H1 (cell line): ENCODE data around the gene TUBA4B. TPM values are rescaled to one million over a fixed set of nuclear protein-coding genes. Genes with fewer than 3 reads are reported as not detected.

Experiments used
- microRNA counts: library from miRNA; unstranded; fragments of <30 nt; microRNA quantifications from one replicate; lab custom pipeline; 2015
- microRNA-seq, 2 experiments: library from miRNA; unstranded; fragments of <30 nt; microRNA quantifications; one replicate each; pipeline versions ENCODE4 to v1.2.0, GENCODE V29; 2016 to 2020; ENCODE audit warnings: borderline microRNAs expressed in 2 of 2, borderline number of aligned reads in 2 of 2, borderline replicate concordance in 1 of 2
- polyA plus RNA-seq, 7 experiments: library from polyadenylated mRNA; depleted of rRNA in 3 of 7; stranded (reverse) in 5 of 7; unstranded in 2 of 7; fragments of >200 nt in 5 of 7; fragments of 200-250 nt in 2 of 7; gene quantifications; 1 replicate in 5 of 7; 2 replicates in 1 of 7; 4 replicates in 1 of 7; pipeline versions ENCODE4 v1.2.1 to v1.2.3, GENCODE V29; 2011 to 2013; ENCODE audit warnings: missing spikeins in 2 of 7, mixed read lengths in 2 of 7
- small RNA-seq: library from polyadenylated mRNA; stranded (forward); fragments of <200 nt; extraction: miRNeasy Mini kit (QIAGEN cat#:217004); gene quantifications from one replicate; pipeline ENCODE3, GENCODE V24; 2013; ENCODE audit not compliant: insufficient read depth
- total RNA-seq: library from RNA; stranded (reverse); fragmentation: NEBNext Ultra II Directional; extraction: Animal tissue kit (Norgen Biotek cat#: 25700); gene quantifications from 2 replicates; pipeline ENCODE4 v1.2.1, GENCODE V29; 2021
- TF ChIP-seq, protein P1 (sequence below): IDR thresholded peaks from 2 replicates; pipeline ENCODE4 v1.6.1; 2012; ENCODE audit warnings: low read length, inconsistent platforms

The TUBA4B gene
- total and polyA plus RNA-seq, 2 of the 8 experiments (the other 6 are each of a cell fraction or from before 2014, with no cell fraction given) = 0.08 to 0.24 TPM

DNA sequence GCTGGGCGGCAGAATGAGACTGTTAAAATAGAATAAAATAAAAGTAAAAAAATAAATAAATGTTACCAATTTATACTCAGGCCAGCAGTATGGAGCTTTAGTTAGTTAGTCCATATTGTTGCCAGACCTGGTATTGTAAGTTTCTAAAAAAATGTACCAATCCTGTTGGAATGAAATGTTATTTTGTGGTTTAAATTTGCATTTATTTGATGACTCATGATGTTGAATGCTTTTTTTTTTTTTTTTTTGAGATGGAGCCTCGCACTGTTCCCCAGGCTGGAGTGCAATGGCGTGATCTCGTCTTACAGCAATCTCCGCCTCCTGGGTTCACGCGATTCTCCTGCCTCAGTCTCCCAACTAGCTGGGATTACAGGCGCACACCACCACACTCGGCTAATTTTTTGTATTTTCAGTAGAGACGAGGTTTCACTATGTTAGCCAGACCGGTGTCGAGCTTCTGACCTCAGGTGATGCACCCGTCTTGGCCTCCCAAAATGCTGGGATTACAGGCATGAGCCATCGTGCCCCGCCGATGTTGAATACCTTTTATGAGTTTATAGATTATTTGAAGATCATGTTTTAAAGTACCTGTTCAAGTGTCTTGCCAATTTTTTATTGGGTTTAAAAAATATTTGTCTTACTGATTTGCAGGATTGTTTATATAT lies 61.9 kb downstream of the TUBA4B start (continued):
- TF ChIP-seq, protein P1, sequence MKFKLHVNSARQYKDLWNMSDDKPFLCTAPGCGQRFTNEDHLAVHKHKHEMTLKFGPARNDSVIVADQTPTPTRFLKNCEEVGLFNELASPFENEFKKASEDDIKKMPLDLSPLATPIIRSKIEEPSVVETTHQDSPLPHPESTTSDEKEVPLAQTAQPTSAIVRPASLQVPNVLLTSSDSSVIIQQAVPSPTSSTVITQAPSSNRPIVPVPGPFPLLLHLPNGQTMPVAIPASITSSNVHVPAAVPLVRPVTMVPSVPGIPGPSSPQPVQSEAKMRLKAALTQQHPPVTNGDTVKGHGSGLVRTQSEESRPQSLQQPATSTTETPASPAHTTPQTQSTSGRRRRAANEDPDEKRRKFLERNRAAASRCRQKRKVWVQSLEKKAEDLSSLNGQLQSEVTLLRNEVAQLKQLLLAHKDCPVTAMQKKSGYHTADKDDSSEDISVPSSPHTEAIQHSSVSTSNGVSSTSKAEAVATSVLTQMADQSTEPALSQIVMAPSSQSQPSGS = no peak

MicroRNAs encoded within 50 kb of the gene (microRNA counts, 767-probe panel; counts per million panel counts)
- microRNA hsa-miR-153 (lab: Ali Mortazavi, UCI) = 879 counts per million, percentile 95 among the panel's probes with 10 or more counts

Small RNA genes within 50 kb of the gene (microRNA-seq; reads per million reads assigned to microRNA genes)
- gene MIR153-1 = 0 reads per million in 2 experiments

Small RNA genes within 50 kb of the gene (small RNA-seq; reads per million reads assigned to genes)
- 21.4 reads per million, percentile 92 among the genes with 10 or more reads in this experiment for gene MIR153-1

Other genes with a start within 250 kb of the TUBA4B start
- 0.13 and 0.19 TPM in 2 replicates for gene CFAP65, start 211.7 kb upstream of the TUBA4B start, total RNA-seq
- gene CFAP65, start 211.7 kb upstream of the TUBA4B start, polyA plus RNA-seq (2011; rRNA removed) = 0.38 and 0.45 TPM in 2 replicates
- gene IHH, start 192.3 kb upstream of the TUBA4B start, total RNA-seq = not detected in 2 replicates
- 0.03 and 0.13 TPM in 2 replicates for gene IHH, start 192.3 kb upstream of the TUBA4B start, polyA plus RNA-seq (2011; rRNA removed)
- gene NHEJ1, start 92.4 kb upstream of the TUBA4B start, total RNA-seq = 22.7 and 25.7 TPM in 2 replicates
- 19.4 and 24.1 TPM in 2 replicates for gene NHEJ1, start 92.4 kb upstream of the TUBA4B start, polyA plus RNA-seq (2011; rRNA removed)
- 0.84 and 0.90 TPM in 2 replicates for gene SLC23A3, start 83.2 kb upstream of the TUBA4B start, total RNA-seq
- 0.31 and 0.35 TPM in 2 replicates for gene SLC23A3, start 83.2 kb upstream of the TUBA4B start, polyA plus RNA-seq (2011; rRNA removed)
- gene CNPPD1, start 76.3 kb upstream of the TUBA4B start, total RNA-seq = 32.9 and 33.0 TPM in 2 replicates
- 35.9 and 44.8 TPM in 2 replicates for gene CNPPD1, start 76.3 kb upstream of the TUBA4B start, polyA plus RNA-seq (2011; rRNA removed)
- gene RETREG2, start 75.0 kb upstream of the TUBA4B start, total RNA-seq = 50.2 and 51.3 TPM in 2 replicates
- gene RETREG2, start 75.0 kb upstream of the TUBA4B start, polyA plus RNA-seq (2011; rRNA removed) = 66.8 and 67.4 TPM in 2 replicates
- gene ZFAND2B, start 46.5 kb upstream of the TUBA4B start, total RNA-seq = 16.0 and 16.6 TPM in 2 replicates
- 17.9 and 20.2 TPM in 2 replicates for gene ZFAND2B, start 46.5 kb upstream of the TUBA4B start, polyA plus RNA-seq (2011; rRNA removed)
- 44.9 and 49.9 TPM in 2 replicates for gene ABCB6, start 34.3 kb upstream of the TUBA4B start, total RNA-seq
- gene ABCB6, start 34.3 kb upstream of the TUBA4B start, polyA plus RNA-seq (2011; rRNA removed) = 50.6 and 65.6 TPM in 2 replicates
- gene ATG9A, start 23.6 kb upstream of the TUBA4B start, total RNA-seq = 43.6 and 43.8 TPM in 2 replicates
- 66.8 and 82.2 TPM in 2 replicates for gene ATG9A, start 23.6 kb upstream of the TUBA4B start, polyA plus RNA-seq (2011; rRNA removed)
- gene ANKZF1, start 23.4 kb upstream of the TUBA4B start, total RNA-seq = 44.4 and 50.1 TPM in 2 replicates
- gene ANKZF1, start 23.4 kb upstream of the TUBA4B start, polyA plus RNA-seq (2011; rRNA removed) = 32.5 and 43.7 TPM in 2 replicates
- gene GLB1L, start 7.8 kb upstream of the TUBA4B start, total RNA-seq = 3.2 and 3.7 TPM in 2 replicates
- gene GLB1L, start 7.8 kb upstream of the TUBA4B start, polyA plus RNA-seq (2011; rRNA removed) = 3.7 and 4.0 TPM in 2 replicates
- gene STK16, start 7.8 kb upstream of the TUBA4B start, total RNA-seq = 17.0 and 21.3 TPM in 2 replicates
- gene STK16, start 7.8 kb upstream of the TUBA4B start, polyA plus RNA-seq (2011; rRNA removed) = 51.4 and 69.9 TPM in 2 replicates
- 59.5 and 67.3 TPM in 2 replicates for gene TUBA4A, start 675 bp downstream of the TUBA4B start, total RNA-seq
- 172 and 174 TPM in 2 replicates for gene TUBA4A, start 675 bp downstream of the TUBA4B start, polyA plus RNA-seq (2011; rRNA removed)
- gene DNAJB2, start 26.1 kb downstream of the TUBA4B start, total RNA-seq = 26.3 and 33.5 TPM in 2 replicates
- 21.0 and 28.6 TPM in 2 replicates for gene DNAJB2, start 26.1 kb downstream of the TUBA4B start, polyA plus RNA-seq (2011; rRNA removed)
- 5.2 and 5.4 TPM in 2 replicates for gene PTPRN, start 56.2 kb downstream of the TUBA4B start, total RNA-seq
- 8.2 and 17.4 TPM in 2 replicates for gene PTPRN, start 56.2 kb downstream of the TUBA4B start, polyA plus RNA-seq (2011; rRNA removed)
- gene RESP18, start 79.5 kb downstream of the TUBA4B start, total RNA-seq = not detected in 2 replicates
- gene RESP18, start 79.5 kb downstream of the TUBA4B start, polyA plus RNA-seq (2011; rRNA removed) = 0.11 TPM in 1 of 2 replicates, not detected in the other
- gene DNPEP, start 134.7 kb downstream of the TUBA4B start, total RNA-seq = 59.8 and 64.2 TPM in 2 replicates
- gene DNPEP, start 134.7 kb downstream of the TUBA4B start, polyA plus RNA-seq (2011; rRNA removed) = 109 and 142 TPM in 2 replicates
- 1.5 and 1.8 TPM in 2 replicates for gene DES, start 165.1 kb downstream of the TUBA4B start, total RNA-seq
- 3.8 and 4.3 TPM in 2 replicates for gene DES, start 165.1 kb downstream of the TUBA4B start, polyA plus RNA-seq (2011; rRNA removed)
- gene SPEG, start 181.6 kb downstream of the TUBA4B start, total RNA-seq = 32.0 and 36.7 TPM in 2 replicates
- gene SPEG, start 181.6 kb downstream of the TUBA4B start, polyA plus RNA-seq (2011; rRNA removed) = 19.9 and 37.1 TPM in 2 replicates
- 34.3 and 35.3 TPM in 2 replicates for gene GMPPA, start 245.6 kb downstream of the TUBA4B start, total RNA-seq
- 98.8 and 101 TPM in 2 replicates for gene GMPPA, start 245.6 kb downstream of the TUBA4B start, polyA plus RNA-seq (2011; rRNA removed)